Measurements from ENCODE around the gene FXR2. TPM values are rescaled to one million over a fixed set of nuclear protein-coding genes. Genes with fewer than 3 reads are reported as not detected.

FXR2 gene
- total RNA-seq, 4 donors from 2014 or later, result 12.2 to 35.0 (median 25.1) TPM

DNA sequence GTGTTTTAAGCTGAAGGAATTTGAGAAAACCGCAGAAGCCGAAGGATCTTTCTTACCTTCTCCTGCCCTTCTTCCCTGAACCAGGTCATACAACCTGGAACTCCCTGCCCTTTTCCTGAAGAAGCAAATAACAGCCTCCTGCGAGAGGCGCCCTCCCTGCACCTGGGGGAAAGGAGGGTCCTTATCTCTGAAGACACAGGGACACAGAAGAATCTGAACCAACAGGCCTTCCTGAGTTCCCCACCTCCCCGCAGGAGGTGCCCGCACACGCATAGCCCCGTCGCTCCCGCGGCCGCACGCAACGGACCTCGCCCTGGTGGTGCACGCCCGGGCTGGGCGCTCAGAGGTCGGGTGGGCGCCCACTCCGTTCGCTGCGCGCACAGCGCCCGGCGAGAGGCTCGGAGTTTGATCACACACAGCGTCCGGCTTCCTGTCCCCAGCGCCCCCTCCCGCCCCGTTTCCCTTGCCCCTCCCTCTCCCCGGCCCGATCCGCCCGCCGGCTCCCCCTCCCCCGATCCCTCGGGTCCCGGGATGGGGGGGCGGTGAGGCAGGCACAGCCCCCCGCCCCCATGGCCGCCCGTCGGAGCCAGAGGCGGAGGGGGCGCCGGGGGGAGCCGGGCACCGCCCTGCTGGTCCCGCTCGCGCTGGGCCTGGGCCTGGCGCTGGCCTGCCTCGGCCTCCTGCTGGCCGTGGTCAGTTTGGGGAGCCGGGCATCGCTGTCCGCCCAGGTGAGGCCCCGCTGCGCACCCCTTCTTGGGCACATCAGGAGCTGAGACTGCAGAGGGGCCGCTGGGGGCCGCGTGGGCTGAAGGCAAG lies 65.9 kb downstream of the FXR2 start, which contains the start of gene TNFSF12:
TSS of gene TNFSF12 (plus strand) at position 474 of the 816 bp plus-strand sequence. CDS start at position 570, 96 bp downstream.
- TF ChIP-seq, protein P1, sequence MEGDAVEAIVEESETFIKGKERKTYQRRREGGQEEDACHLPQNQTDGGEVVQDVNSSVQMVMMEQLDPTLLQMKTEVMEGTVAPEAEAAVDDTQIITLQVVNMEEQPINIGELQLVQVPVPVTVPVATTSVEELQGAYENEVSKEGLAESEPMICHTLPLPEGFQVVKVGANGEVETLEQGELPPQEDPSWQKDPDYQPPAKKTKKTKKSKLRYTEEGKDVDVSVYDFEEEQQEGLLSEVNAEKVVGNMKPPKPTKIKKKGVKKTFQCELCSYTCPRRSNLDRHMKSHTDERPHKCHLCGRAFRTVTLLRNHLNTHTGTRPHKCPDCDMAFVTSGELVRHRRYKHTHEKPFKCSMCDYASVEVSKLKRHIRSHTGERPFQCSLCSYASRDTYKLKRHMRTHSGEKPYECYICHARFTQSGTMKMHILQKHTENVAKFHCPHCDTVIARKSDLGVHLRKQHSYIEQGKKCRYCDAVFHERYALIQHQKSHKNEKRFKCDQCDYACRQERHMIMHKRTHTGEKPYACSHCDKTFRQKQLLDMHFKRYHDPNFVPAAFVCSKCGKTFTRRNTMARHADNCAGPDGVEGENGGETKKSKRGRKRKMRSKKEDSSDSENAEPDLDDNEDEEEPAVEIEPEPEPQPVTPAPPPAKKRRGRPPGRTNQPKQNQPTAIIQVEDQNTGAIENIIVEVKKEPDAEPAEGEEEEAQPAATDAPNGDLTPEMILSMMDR (IDR thresholded peaks at IDR 0.05; ENCODE audit: low read depth), result no peak

DNA sequence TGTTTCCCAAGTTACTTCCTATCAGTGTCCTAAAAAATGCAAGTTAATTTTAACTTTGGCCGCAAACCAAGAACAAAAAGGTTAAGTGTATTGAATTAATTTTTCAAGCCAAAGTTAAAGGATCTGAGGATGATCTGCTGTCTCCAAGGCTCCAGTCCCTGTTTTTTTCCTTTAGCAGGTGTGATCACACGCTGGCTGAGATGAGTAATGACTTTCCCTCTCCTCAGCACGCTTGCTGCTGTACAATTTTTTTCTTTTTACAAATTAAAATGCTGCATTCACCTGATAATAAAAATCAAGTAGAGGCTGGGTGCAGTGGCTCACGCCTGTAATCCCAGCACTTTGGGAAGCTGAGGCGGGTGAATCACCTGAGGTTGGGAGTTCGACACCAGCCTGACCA lies 69.8 kb downstream of the FXR2 start:
- TF ChIP-seq, protein P1 (IDR thresholded peaks at IDR 0.05; ENCODE audit: low read depth), result no peak

Small RNAs within 50 kb of the gene (small RNA-seq; reads per million reads assigned to genes)
- gene CD68 (not detected), gene SNORA48 (not detected), gene SNORD10 (not detected)

Other genes starting within 250 kb of the FXR2 start
- 1 to 10 TPM in 3 of 4 donors, under 1 TPM in 1; 0.51 to 1.9 (median 1.1) TPM for gene TNK1, start 233.8 kb downstream of the FXR2 start, total RNA-seq
- gene PLSCR3, start 220.4 kb downstream of the FXR2 start, total RNA-seq, result 10 to 100 TPM in 3 of 4 donors, 1 to 10 TPM in 1; 9.1 to 21.3 (median 16.2) TPM
- 100 to 1,000 TPM in 2 of 4 donors, 10 to 100 TPM in 2; 76.7 to 134 (median 109) TPM for gene TMEM256, start 210.8 kb downstream of the FXR2 start, total RNA-seq
- gene NLGN2, start 207.1 kb downstream of the FXR2 start, total RNA-seq, result 1 to 10 TPM; 3.1 to 6.8 (median 4.2) TPM
- not detected for gene SPEM1, start 194.6 kb downstream of the FXR2 start, total RNA-seq
- not detected for gene SPEM2, start 189.3 kb downstream of the FXR2 start, total RNA-seq
- not detected for gene SPEM3, start 186.0 kb downstream of the FXR2 start, total RNA-seq
- gene TMEM102, start 179.5 kb downstream of the FXR2 start, total RNA-seq, result 1 to 10 TPM; 2.9 to 7.8 (median 5.9) TPM
- 1 to 10 TPM in 2 of 4 donors, under 1 TPM in 1, not detected in 1; 0.88 to 1.3 (median 1.2) TPM for gene FGF11, start 175.4 kb downstream of the FXR2 start, total RNA-seq
- gene CHRNB1, start 169.8 kb downstream of the FXR2 start, total RNA-seq, result 10 to 100 TPM in 1 of 4 donors, 1 to 10 TPM in 3; 2.4 to 10.4 (median 9.8) TPM
- gene ZBTB4, start 135.3 kb downstream of the FXR2 start, total RNA-seq, result 10 to 100 TPM; 34.2 to 58.0 (median 39.3) TPM
- gene SLC35G6, start 133.5 kb downstream of the FXR2 start, total RNA-seq, result not detected
- gene POLR2A, start 130.5 kb downstream of the FXR2 start, total RNA-seq, result 100 to 1,000 TPM in 1 of 4 donors, 10 to 100 TPM in 3; 31.1 to 123 (median 58.5) TPM
- 10 to 100 TPM; 21.2 to 61.9 (median 58.7) TPM for gene TNFSF12, start 65.8 kb downstream of the FXR2 start, total RNA-seq
- 10 to 100 TPM; 22.8 to 69.5 (median 53.1) TPM for gene TNFSF13, start 56.1 kb downstream of the FXR2 start, total RNA-seq
- gene SENP3, start 53.0 kb downstream of the FXR2 start, total RNA-seq, result 10 to 100 TPM; 41.6 to 64.7 (median 56.8) TPM
- gene CD68, start 35.3 kb downstream of the FXR2 start, total RNA-seq, result 100 to 1,000 TPM in 3 of 4 donors, 10 to 100 TPM in 1; 56.9 to 609 (median 149) TPM
- 10 to 100 TPM; 53.9 to 94.2 (median 77.7) TPM for gene MPDU1, start 31.0 kb downstream of the FXR2 start, total RNA-seq
- 1 to 10 TPM in 1 of 4 donors, not detected in 3; 1.0 TPM for gene SOX15, start 24.8 kb downstream of the FXR2 start, total RNA-seq
- gene SAT2, start 12.9 kb upstream of the FXR2 start, total RNA-seq, result 100 to 1,000 TPM in 1 of 4 donors, 10 to 100 TPM in 3; 69.6 to 126 (median 85.0) TPM
- gene SHBG, start 15.2 kb upstream of the FXR2 start, total RNA-seq, result 1 to 10 TPM in 2 of 4 donors, under 1 TPM in 2; 0.44 to 2.1 (median 1.1) TPM
- gene ATP1B2, start 36.0 kb upstream of the FXR2 start, total RNA-seq, result under 1 TPM in 1 of 4 donors, not detected in 3; 0.38 TPM
- gene TP53, start 72.6 kb upstream of the FXR2 start, total RNA-seq, result 10 to 100 TPM; 13.8 to 21.7 (median 16.4) TPM
- 1 to 10 TPM; 1.1 to 3.3 (median 2.1) TPM for gene WRAP53, start 73.6 kb upstream of the FXR2 start, total RNA-seq
- under 1 TPM; 0.22 to 0.82 (median 0.55) TPM for gene EFNB3, start 90.3 kb upstream of the FXR2 start, total RNA-seq
- gene DNAH2, start 102.8 kb upstream of the FXR2 start, total RNA-seq, result under 1 TPM; under 0.01 to 0.22 (median 0.18) TPM
- gene KDM6B, start 219.3 kb upstream of the FXR2 start, total RNA-seq, result 10 to 100 TPM in 1 of 4 donors, 1 to 10 TPM in 3; 5.6 to 10.4 (median 6.6) TPM
- gene TMEM88, start 240.2 kb upstream of the FXR2 start, total RNA-seq, result 10 to 100 TPM in 2 of 4 donors, 1 to 10 TPM in 2; 1.0 to 16.0 (median 10.8) TPM
- gene NAA38, start 242.7 kb upstream of the FXR2 start, total RNA-seq, result 100 to 1,000 TPM in 2 of 4 donors, 10 to 100 TPM in 2; 68.0 to 184 (median 96.7) TPM
- 1 to 10 TPM; 4.1 to 7.7 (median 6.3) TPM for gene CYB5D1, start 243.1 kb upstream of the FXR2 start, total RNA-seq